ENCODE data around the gene ACACB. TPM values are rescaled to one million over a fixed set of nuclear protein-coding genes. Genes with fewer than 3 reads are reported as not detected.

ACACB gene
- total RNA-seq, 1 experiment from 2014 or later: 20.0 TPM

DNA sequence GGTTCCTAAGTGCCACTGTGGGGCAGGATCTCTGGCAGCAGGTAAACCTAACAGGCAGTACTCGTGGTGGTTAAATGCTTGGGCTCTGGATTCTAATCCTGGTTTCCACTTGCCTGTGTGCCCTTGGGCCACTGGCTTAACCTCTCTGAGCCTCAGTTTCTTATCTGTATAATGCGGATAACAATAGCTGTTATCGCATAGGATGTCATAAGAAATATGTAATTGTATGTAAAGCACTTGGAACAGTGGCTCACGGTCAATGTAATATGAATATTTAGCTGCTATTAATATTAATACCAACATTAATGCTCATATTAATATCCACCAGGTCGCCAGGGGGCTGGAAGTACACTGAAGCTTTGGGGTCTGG is 175.9 kb downstream of the ACACB start:
- ChIA-PET POLR2A (no interaction called here), CTCF (interaction anchor here (1.1 to 1.9 kb wide), 4 partner anchors 15 to 181 kb away, joined by 3 to 5 read pairs (median 4); no protein-coding TSS in a partner anchor)
- peaks cover 4% of the 10 kb centered on the region; the same call in 1 of the 2 replicates for H3K27me3 Mint-ChIP-seq (ENCODE audit: low read depth)
- DNase-seq (ENCODE audit: low spot score) (no peak), ATAC-seq (no peak)
- no peaks in the 10 kb centered on the region for H3K36me3 Mint-ChIP-seq
- no peaks in the 10 kb centered on the region for H3K9me3 Mint-ChIP-seq
- peaks cover 16% of the 10 kb centered on the region for H3K4me1 Mint-ChIP-seq
- TF ChIP-seq SP1 (CRISPR knock-in tag; conservative IDR thresholded peaks at IDR 0.05): no peak
- TF ChIP-seq NR3C1 (CRISPR knock-in tag; conservative IDR thresholded peaks at IDR 0.05; ENCODE audit: low read depth): no peak
- TF ChIP-seq ATF2 (CRISPR knock-in tag; IDR thresholded peaks at IDR 0.05; ENCODE audit: borderline replicate concordance, low read depth): no peak
- TF ChIP-seq FOXJ3 (CRISPR knock-in tag; IDR thresholded peaks at IDR 0.05; ENCODE audit: borderline replicate concordance): no peak
- no peak for TF ChIP-seq NFATC4 (CRISPR knock-in tag; IDR thresholded peaks at IDR 0.05)
- TF ChIP-seq, protein P1, sequence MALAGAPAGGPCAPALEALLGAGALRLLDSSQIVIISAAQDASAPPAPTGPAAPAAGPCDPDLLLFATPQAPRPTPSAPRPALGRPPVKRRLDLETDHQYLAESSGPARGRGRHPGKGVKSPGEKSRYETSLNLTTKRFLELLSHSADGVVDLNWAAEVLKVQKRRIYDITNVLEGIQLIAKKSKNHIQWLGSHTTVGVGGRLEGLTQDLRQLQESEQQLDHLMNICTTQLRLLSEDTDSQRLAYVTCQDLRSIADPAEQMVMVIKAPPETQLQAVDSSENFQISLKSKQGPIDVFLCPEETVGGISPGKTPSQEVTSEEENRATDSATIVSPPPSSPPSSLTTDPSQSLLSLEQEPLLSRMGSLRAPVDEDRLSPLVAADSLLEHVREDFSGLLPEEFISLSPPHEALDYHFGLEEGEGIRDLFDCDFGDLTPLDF (CRISPR knock-in tag; IDR thresholded peaks at IDR 0.05): no peak
- TF ChIP-seq JUN (CRISPR knock-in tag; IDR thresholded peaks at IDR 0.05): no peak
- no peak for TF ChIP-seq MYBL2 (CRISPR knock-in tag; IDR thresholded peaks at IDR 0.05)
- TF ChIP-seq, protein P2, sequence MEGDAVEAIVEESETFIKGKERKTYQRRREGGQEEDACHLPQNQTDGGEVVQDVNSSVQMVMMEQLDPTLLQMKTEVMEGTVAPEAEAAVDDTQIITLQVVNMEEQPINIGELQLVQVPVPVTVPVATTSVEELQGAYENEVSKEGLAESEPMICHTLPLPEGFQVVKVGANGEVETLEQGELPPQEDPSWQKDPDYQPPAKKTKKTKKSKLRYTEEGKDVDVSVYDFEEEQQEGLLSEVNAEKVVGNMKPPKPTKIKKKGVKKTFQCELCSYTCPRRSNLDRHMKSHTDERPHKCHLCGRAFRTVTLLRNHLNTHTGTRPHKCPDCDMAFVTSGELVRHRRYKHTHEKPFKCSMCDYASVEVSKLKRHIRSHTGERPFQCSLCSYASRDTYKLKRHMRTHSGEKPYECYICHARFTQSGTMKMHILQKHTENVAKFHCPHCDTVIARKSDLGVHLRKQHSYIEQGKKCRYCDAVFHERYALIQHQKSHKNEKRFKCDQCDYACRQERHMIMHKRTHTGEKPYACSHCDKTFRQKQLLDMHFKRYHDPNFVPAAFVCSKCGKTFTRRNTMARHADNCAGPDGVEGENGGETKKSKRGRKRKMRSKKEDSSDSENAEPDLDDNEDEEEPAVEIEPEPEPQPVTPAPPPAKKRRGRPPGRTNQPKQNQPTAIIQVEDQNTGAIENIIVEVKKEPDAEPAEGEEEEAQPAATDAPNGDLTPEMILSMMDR (IDR thresholded peaks at IDR 0.05): no peak
- H3K27ac Mint-ChIP-seq: no peak overlapping the region
- peak overlapping the region; percentile 49; the same call in 1 of the 2 replicates for H3K4me3 Mint-ChIP-seq

DNA sequence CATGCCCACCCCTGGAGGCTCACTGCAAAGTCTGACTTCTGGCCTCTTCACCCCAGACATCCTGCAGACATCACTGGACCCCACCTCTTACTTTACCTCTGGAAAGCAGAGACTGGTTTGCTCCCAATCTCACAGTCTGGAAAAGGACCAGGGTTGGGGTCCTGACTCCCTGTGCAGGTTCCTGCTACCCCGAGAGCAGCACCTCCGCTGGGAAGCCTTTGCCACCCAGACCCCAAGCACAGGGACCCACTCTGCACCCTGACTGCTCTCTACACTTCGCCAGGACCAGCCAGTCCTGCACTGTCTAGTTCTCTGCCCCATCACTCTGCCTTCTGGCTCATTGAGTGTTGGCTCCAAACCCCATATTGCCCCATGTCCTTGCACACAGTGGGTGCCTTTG is 176.7 kb downstream of the ACACB start:
- Mint-ChIP-seq H3K36me3 (no peaks in the 10 kb centered on the region), H3K9me3 (no peaks in the 10 kb centered on the region), H3K4me1 (peaks cover 16% of the 10 kb centered on the region), H3K27ac (no peak overlapping the region; the same call in 1 of the 2 replicates), H3K4me3 (no peak overlapping the region), H3K27me3 (ENCODE audit: low read depth) (peaks cover 4% of the 10 kb centered on the region; the same call in 1 of the 2 replicates)
- DNase-seq (ENCODE audit: low spot score) (no peak), ATAC-seq (no peak)
- CTCF ChIA-PET: interaction anchor here (1.9 kb wide), 1 partner anchor 15 kb away, joined by 4 read pairs; no protein-coding TSS in a partner anchor
- TF ChIP-seq ZMAT4 (CRISPR knock-in tag; IDR thresholded peaks at IDR 0.05) (no peak), CBFB (CRISPR knock-in tag; IDR thresholded peaks at IDR 0.05; ENCODE audit: low read depth) (no peak), GTF2I (CRISPR knock-in tag; conservative IDR thresholded peaks at IDR 0.05) (no peak), NR1H2 (CRISPR knock-in tag; IDR thresholded peaks at IDR 0.05) (no peak), GABPB1 (CRISPR knock-in tag; IDR thresholded peaks at IDR 0.05) (no peak), HMGA2 (CRISPR knock-in tag; IDR thresholded peaks at IDR 0.05) (no peak), ZSCAN18 (CRISPR knock-in tag; IDR thresholded peaks at IDR 0.05) (no peak), KAT7 (CRISPR knock-in tag; IDR thresholded peaks at IDR 0.05; ENCODE audit: borderline replicate concordance) (no peak), NR2C2 (CRISPR knock-in tag; IDR thresholded peaks at IDR 0.05) (no peak), ZNF281 (CRISPR knock-in tag; IDR thresholded peaks at IDR 0.05) (no peak), NFE2L1 (CRISPR knock-in tag; IDR thresholded peaks at IDR 0.05) (no peak), RELA (CRISPR knock-in tag; IDR thresholded peaks at IDR 0.05; ENCODE audit: borderline replicate concordance) (no peak), ZNF138 (CRISPR knock-in tag; conservative IDR thresholded peaks at IDR 0.05) (no peak), E2F5 (CRISPR knock-in tag; IDR thresholded peaks at IDR 0.05) (no peak)
- TF ChIP-seq, protein P3, sequence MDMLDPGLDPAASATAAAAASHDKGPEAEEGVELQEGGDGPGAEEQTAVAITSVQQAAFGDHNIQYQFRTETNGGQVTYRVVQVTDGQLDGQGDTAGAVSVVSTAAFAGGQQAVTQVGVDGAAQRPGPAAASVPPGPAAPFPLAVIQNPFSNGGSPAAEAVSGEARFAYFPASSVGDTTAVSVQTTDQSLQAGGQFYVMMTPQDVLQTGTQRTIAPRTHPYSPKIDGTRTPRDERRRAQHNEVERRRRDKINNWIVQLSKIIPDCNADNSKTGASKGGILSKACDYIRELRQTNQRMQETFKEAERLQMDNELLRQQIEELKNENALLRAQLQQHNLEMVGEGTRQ (CRISPR knock-in tag; IDR thresholded peaks at IDR 0.05): no peak
- POLR2A ChIA-PET: no interaction called here
